A549 treated with AZD9567 at 1 μM for 4 hours (cell line): ENCODE data around the gene PCDH11Y. TPM values are rescaled to one million over a fixed set of nuclear protein-coding genes. Genes with fewer than 3 reads are reported as not detected.

Source experiments
- total RNA-seq: library from RNA; stranded (reverse); fragments of 200-300 nt; extraction: Qiagen RNA extraction; gene quantifications from 5 replicates; pipeline ENCODE4 v1.2.3, GENCODE V29; 2022; ENCODE audit not compliant: insufficient read depth

Gene PCDH11Y
- not detected in 5 replicates for total RNA-seq

GRCh38 chrY:5000057-5000456, at the start of gene PCDH11Y:
Gene PCDH11Y, plus strand, starts transcription at chrY:5000296. Its CDS starts 56,804 bp downstream, at chrY:5057100.

